HG03066 (cell line): ENCODE measurements around the gene TBC1D10A.
A peak's percentile ranks its signal among the peaks of the same experiment; 100 is the strongest.

Experiments used
- ATAC-seq: cut with Tn5 transposase; IDR thresholded peaks from one replicate; pipeline ENCODE4 v1.9.1; 2021; ENCODE audit warnings: low read depth; ENCODE audit not compliant: unreplicated experiment

TBC1D10A gene, protein sequence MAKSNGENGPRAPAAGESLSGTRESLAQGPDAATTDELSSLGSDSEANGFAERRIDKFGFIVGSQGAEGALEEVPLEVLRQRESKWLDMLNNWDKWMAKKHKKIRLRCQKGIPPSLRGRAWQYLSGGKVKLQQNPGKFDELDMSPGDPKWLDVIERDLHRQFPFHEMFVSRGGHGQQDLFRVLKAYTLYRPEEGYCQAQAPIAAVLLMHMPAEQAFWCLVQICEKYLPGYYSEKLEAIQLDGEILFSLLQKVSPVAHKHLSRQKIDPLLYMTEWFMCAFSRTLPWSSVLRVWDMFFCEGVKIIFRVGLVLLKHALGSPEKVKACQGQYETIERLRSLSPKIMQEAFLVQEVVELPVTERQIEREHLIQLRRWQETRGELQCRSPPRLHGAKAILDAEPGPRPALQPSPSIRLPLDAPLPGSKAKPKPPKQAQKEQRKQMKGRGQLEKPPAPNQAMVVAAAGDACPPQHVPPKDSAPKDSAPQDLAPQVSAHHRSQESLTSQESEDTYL

DNA sequence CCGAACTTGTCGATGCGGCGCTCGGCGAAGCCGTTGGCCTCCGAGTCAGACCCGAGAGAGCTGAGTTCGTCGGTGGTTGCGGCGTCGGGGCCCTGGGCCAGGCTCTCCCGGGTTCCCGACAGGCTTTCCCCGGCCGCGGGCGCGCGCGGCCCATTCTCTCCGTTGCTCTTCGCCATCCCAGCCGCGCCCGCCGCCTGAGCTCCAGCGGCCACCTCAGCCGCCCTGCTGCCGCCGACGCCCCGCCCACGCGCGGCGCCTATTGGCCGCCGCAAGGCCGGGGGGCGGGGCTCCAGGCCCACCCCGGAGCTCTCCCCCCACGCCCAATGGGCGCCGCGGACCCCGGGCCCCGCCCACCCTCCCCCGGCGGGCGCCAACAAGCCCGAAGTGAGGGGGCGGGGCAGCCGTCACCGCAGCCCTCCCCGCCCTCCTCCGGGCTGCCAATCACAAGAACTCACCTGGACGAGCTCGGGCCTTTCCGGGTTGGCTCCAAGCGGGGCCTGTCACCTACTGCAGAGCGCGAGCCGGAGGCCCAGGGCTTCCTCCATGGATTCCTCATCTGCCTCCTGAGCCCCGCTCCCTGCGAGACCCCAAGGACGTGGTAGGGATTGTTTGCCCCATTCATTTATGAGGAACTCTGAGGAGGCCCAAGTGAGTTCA is at the start of gene TBC1D10A:
Gene TBC1D10A (minus strand): TSS at position 236 of the 657 bp plus-strand sequence. CDS start 60 bp downstream, at position 176.
- ATAC-seq = peak; percentile 87

DNA sequence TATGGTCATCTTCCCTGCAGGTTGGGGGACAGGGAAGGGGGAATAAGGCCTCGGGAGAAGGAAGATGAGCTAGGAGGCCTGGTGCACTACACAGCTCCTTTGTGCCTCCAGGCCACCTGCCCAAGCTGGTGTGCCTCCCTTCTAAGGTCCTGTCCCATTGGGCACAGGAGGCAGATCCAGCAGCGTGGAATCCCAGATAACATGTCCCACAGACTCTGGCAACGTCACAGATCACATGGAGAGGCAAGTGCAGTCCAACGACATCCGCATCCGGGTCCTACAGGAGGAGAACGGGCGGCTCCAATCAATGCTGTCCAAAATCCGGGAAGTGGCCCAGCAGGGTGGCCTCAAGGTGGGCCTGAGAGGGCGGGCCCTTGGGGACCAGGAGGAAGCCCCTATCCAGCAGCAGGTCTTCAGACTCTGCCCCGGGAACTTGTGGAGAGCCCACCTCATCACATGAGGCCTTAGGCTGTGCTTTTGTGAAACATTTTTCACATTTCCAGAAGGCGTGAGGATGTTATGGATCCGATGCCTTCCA is 48.6 kb upstream of the TBC1D10A start:
- ATAC-seq = no peak

DNA sequence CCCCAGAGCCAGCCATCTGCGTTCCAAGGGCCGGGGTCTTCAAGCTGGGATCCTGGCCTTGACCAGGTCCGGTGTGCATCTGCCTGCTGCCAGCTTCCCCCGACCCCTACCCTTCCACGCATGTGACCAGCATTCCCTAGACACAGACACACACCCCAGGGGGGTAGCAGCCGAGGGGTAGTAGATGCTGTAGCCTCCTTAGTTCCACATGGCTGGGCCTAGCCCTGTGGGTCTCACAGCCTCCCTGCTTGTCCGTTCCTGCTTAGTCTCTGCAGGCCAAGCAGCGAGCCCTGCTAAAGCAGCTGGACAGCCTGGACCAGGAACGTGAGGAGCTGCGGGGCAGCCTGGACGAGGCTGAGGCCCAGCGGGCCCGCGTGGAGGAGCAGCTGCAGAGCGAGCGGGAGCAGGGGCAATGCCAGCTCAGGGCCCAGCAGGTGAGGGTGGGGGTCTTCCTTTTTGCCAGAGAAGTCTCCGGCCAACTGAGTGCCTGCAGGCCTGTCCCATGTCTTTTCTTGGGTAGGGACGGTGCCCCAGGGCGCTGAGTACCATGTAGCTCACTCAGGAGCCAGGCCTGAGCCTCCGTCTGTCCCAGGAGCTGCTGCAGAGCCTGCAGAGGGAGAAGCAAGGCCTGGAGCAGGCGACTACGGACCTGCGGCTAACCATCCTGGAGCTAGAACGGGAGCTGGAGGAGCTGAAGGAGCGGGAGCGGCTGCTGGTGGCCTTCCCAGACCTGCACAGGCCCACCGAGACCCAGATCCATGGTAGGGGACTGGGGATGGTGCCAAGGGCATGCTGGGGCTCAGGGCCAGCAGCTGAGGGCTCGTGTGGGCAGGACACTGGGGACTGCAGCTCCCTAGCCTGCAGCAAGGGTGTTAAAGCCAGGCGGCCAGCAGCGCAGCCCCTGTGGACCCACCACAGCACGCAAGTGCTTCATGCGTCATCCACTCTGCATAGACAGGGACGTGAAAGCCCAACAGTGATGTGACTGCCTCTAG is 46.9 kb upstream of the TBC1D10A start:
- ATAC-seq = no peak

DNA sequence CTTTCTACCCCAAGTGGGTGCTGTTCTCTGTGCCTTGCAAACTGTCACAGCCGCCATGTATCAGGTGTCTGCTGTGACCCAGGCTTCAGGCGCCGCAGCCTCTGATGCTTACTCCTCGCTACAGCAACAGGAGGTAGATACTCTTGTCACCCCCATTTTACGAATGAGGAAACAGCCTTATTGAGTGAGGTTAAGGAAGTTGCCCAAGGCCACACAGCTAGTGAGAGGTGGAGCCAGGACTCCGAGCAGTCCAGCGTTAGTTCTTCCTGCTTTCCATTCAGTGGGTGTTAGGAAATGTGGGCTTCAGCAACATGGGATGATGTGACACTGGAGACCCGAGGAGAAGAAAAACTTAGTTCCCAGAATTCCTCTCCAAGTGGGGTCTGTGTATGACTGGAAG is 46.2 kb upstream of the TBC1D10A start:
- ATAC-seq = no peak

DNA sequence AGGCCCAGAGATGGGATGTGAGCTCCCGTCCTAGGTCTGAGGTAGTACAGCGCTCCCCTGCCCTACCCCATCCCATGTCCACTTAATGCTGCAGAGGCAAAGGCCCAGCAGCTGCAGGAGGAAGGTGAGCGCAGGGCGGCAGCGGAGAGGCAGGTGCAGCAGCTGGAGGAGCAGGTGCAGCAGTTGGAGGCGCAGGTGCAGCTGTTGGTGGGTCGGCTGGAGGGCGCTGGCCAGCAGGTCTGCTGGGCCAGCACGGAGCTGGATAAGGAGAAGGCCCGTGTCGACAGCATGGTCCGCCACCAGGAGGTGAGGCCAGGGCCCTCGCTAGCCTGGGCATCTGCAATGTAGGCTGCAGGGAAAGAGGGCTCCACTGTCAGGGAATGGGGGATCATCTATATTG is 45.2 kb upstream of the TBC1D10A start:
- no peak for ATAC-seq

DNA sequence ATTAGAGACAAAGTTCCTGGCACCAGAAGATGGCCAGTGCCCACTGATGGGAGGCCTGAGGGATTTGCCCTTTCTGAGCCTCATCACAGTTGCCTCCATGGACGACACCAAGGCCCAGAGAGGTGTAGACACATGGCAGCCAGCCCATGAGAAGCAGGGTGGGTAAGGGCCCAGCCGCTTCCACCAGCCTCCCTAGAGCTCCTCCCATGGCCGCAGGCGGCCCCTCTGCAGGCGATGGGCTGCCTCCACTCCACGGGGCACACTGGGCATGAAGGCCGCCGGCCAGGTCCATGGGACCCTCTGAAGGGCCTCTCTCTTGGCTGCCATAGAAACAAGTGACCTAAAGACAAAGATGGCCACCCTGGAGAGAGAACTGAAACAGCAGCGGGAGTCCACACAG is 44.6 kb upstream of the TBC1D10A start:
- ATAC-seq = no peak

DNA sequence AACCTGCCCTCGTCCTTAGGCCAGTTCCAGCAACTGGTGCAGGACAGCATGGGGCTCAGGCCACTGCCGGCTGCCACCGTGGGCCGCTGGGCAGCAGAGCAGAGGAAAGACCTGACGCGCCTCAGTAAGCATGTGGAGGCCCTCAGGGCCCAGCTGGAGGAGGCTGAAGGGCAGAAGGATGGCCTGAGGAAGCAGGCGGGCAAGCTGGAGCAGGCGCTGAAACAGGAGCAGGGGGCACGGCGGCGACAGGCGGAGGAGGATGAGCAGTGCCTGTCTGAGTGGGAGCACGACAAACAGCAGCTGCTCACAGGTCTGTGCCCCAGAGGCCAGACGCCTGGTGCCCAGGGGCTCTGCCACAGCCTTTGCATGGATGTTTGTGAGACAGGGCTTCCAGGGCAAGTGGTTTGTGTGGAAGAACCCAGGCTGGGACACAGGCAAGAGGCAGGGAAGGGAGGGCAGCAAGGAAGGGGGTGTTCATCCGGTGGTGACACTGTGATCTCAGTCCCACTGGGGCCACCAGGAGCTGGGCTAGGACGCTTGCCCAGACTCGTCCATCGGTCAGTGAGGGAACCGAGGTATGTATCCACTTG is 44.0 kb upstream of the TBC1D10A start:
- ATAC-seq = no peak

DNA sequence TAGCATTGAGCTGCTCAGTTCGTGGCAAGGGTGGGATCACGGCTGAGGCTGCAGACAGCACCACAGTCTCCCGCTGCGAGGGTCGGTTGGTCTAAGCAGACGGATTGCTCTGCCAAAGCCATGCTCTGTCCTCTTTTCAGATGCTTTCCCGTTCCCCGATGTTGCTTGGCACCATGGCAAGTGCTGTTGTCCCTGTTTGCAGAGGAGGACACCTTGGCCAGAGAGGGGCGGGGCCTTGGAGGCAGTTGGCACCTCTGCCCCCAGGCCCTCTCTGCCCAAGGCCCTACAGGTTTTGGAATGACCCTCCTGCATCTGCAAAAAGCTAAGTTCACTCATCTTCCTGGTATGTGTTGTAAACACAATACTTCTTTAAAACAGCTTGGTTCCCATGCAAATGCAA is 41.7 kb upstream of the TBC1D10A start:
- no peak for ATAC-seq

DNA sequence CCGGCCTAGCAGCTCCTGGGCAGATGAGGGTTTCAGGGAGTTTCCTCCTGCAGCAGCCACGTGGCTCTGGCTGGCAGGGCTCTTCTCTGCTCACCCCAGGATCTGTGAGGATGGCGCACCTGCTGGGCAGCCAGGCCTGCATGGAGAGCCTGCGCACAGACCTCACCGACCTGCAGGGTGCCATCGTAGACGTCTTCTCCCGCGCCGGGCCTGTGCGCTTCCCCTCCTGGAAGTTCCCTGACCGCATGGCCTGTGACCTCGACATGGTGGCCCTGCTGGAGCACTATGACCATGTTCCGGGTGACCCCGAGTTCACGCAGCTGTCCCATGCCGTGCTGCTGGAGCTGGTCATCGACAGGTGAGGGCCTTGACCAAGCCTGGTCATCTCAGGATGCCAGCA is 39.1 kb upstream of the TBC1D10A start:
- ATAC-seq = no peak

DNA sequence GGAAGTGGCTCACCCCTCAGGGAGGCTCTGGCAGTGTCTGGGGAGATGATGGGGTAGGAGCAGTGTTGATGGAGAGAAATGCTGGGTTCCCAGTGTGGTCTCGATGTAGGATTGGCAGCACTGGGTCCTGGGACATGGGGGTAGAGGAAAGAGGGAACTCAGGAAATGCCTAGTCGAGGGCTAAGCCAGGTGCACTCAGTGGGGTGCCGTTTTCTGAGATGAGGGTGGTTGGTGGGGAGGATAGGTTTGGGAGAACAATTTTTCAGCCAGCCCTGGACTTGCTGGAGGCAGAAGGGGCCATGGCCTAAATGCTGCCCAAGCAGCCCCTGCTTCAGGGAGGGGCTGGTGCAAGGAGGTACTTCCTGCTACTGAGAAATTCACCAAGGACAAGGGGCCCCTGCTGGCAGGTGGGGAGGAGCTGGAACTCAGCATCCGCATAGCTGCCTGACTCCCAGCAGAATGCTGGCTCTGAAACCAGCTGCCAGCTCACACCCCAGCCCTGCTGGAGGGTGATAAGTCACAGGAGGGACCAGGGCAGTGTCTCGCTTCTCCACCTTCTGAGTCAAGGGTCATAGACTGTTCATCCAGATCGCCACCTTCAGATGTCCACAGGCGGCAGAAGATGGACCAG is 36.0 kb upstream of the TBC1D10A start:
- no peak for ATAC-seq

DNA sequence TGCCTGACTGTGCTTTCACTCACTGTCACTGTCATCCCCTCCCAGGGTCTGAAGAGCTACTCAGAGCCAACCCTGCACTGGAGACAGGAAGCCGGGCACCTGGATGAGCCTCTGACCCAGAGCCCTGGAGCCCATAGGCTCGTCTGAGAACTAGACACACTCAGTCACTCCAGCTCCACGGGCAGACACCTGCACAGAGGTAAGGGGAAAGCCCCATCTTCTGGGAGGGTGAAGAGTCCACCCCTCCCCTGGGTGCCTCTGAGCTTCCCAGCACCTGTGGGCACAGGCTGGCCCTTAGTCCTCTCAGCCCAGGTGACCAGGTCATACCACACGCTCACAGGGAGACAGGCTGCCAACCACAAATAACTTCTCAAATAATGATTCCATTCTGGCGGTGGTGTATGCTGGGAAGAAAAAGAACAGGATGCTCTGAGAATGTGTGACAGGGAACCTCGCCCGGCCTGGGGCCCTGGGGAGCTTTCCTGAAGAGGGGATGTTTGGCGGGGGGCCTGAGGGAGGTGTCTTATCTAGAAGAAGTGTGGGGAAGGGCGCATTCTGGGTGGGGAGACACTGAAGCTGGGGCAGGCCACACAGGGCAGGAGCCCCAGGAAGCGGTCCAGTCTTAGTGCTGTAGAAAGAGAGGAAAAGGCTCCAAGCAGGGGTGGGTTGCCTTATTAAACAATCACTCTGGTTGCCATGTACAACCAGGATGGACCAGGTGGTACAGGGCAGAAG is 35.3 kb upstream of the TBC1D10A start:
- ATAC-seq = no peak

DNA sequence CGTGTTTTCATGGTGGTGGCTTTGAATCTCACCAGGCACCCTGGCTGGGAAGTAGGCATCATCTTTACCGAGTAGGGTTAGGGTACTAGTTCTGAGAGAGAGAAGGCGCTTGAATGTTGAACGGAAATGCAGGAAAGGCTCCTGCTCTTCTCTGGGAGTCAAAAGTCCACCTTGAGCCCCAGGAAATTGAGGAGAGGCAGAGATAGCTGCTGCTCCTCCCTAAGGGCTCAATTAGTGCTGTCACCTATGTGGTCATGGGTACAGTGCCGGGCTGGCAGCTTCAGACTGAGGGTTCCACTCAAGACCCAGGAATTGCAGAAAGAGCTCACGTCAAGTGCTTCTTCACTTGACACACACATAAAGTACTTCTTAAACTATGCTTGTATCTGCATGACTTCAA is 31.8 kb upstream of the TBC1D10A start:
- ATAC-seq = no peak

DNA sequence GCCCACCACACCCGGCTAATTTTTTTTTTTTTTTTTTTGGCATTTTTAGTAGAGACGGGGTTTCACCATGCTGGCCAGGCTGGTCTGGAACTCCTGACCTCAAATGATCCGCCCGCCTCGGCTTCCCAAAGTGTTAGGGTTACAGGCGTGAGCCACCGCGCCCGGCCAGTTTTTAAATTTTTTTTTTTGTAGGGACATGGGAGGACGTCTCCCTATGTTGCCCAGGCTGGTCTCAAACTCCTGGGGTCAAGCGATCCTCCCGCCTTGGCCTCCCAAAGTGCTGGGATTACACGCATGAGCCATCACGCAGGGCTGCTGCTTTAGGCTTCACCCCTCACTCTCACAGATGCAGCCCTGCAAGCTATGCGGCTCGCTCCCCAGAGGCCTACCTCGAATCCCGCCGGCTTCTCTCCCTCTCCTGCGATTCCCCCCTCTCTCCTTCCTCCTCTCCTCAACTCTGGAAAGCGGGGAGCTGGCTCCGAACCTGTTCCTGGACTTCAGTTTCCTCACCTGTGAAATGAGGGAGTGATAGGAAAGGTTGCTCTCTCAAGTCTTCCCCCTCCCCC is 31.0 kb upstream of the TBC1D10A start:
- no peak for ATAC-seq

DNA sequence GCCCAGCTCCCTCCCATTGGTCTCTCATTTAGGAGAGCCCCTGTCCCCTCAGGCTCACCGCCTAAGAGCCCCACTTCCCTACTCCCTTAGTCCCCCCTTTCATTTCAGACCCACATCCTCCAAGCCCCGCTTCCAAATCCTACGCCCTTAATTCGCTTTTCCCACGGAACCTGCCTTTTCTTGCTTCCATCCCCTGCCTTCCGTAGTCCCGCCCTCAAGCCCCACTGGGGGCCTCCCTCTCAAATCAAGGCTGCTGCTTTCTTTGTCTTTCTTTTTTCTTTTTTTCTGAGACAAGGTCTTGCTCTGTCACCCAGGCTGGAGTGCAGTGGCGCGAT is 30.5 kb upstream of the TBC1D10A start:
- ATAC-seq = no peak

DNA sequence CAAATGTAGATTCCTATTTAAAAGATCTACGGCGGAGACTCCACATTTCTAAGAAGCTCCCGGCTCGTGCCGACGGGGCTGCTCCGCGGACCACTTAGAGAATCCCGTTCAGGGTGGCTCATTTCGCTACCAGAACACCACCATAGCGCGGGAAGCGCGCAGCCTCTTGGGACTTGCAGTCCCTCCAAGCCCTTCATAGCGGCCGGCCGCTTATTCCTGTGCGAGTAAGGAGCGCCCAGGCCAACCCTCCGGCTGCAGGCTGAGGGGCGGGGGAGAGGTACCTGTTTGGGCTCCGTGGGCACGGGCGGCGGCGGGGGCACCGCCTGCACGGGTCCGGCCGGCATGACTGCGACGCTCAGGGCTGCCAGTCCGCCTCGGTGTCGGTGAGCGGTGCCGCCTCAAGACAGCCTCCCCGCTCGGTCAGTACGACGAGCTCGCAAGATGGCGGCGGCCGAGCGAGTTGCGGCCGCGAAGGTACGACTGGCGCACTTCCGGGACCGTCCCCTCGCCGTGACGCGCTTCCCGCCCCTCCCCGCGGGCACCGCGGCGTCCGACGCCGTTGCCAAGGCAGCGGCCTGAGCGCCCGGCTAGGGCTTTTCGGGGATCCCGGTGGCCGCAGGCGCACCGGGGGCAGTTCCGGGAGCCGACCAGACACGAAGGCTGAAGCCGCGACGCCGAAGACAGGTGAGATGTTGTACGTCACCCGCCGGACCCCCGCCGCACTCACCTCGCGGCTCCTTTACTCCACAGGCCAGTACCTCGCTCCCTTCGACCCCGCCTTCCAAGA is 29.9 kb upstream of the TBC1D10A start, which contains the start of the genes CCDC157 and SF3A1:
Gene CCDC157 (plus strand): TSS at position 559 of the 787 bp plus-strand sequence. CDS start 8,994 bp downstream, outside the sequence.
Gene SF3A1 (minus strand): TSS at position 446 of the 787 bp plus-strand sequence. CDS start 102 bp downstream, at position 344.
- ATAC-seq = peak; percentile 91

DNA sequence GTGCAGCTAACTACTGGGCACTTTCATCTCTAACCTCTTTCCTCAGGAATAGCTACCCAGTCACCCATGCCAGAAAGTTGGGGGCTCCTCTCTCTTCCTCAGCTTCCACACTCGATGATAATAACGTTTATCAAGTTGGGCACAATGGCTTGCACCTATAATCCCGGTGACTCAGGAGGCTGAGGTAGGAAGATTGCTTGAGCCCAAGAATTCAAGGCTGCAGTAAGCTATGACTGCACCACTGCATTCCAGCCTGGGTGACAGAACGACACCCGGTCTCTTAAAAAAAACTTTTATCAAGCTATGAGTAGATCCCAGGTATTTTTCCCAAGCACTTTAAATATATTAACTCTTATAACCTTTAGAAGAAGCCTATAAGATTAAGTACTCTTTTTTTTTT is 27.9 kb upstream of the TBC1D10A start:
- ATAC-seq = no peak

DNA sequence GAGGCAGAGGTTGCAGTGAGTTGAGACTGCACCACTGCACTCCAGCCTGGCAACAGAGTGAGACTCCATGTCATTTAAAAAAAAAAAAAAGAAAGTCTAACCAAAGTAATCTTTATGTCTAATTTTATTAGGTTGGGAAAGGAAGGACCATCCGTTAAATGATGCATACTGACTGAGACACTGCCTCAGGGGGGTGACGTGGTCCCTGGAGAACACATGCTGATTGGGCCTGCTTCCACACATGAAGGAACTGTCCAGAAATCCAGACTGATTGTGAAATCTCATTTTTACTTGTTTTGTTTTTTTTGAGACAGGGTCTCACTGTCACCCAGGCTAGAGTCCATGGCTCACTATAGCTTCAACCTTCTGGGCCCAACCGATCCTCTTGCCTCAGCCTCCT is 24.5 kb upstream of the TBC1D10A start:
- no peak for ATAC-seq

DNA sequence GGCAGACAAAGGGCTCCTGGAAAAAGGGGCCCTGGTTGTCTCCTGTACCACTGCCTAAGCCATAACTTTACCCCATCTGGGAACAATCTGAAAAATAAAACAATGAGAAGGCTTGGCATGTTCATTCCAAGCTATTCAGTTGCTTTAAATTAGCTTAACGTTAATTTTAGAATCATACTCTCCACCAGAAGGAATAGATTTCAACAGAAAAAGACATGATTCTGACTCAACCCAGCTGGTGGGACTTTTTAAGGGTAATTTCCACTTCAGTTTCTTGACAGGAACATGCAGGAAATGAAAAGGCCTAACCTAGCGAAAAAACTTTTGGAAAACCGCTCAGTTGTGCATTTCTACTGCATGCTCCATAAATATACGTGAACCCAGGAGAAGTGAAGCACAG is 22.1 kb upstream of the TBC1D10A start:
- no peak for ATAC-seq
